Measurements from ENCODE around the gene WDR64.
A peak's percentile ranks its signal among the peaks of the same experiment; 100 is the strongest.

Gene WDR64

GRCh38 chr1:241615043-241615974 lies 36.8 kb upstream of the WDR64 start:
- no peak for TF ChIP-seq JUND (IDR thresholded peaks at IDR 0.05; ENCODE audit: low read depth)
- no peak for DNase-seq (ENCODE audit: low read depth in 1 of 2, low spot score in 1 of 2)
- in situ Hi-C loops (cut with HindIII; ENCODE audit: low pct_unique_long_range_greater_than_20kb, low sequenced_read_pairs): no loop called here

GRCh38 chr1:241617426-241617825 lies 34.7 kb upstream of the WDR64 start:
- DNase-seq (ENCODE audit: low read depth in 1 of 2, low spot score in 1 of 2): no peak
- TF ChIP-seq JUND (IDR thresholded peaks at IDR 0.05; ENCODE audit: low read depth): no peak
- in situ Hi-C loops (cut with HindIII; ENCODE audit: low pct_unique_long_range_greater_than_20kb, low sequenced_read_pairs): no loop called here

GRCh38 chr1:241622669-241623068 lies 29.4 kb upstream of the WDR64 start:
- in situ Hi-C loops (cut with HindIII; ENCODE audit: low pct_unique_long_range_greater_than_20kb, low sequenced_read_pairs): no loop called here
- no peak for DNase-seq (ENCODE audit: low read depth in 1 of 2, low spot score in 1 of 2)
- no peak for TF ChIP-seq JUND (IDR thresholded peaks at IDR 0.05; ENCODE audit: low read depth)

DNA sequence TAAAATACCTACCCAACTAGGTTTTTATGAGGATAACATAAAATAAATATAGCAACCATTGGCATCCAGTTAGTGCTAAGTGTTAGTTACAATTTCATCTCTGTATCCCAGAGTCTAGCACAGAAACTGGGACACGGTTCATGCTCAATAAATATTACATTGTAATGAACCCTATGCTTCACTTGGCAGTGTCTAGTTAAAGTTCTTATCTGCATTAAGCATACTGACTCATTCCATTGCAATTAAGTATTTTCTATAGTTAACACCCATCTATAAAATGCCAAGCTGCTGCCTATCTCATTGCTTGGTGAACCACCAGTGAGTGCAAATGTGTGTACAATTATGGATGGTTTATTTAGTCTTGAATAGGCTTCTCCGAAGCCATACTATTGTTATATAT lies 27.1 kb upstream of the WDR64 start:
- in situ Hi-C loops (cut with HindIII; ENCODE audit: low pct_unique_long_range_greater_than_20kb, low sequenced_read_pairs): no loop called here
- DNase-seq (ENCODE audit: low read depth in 1 of 2, low spot score in 1 of 2): no peak
- no peak for TF ChIP-seq JUND (IDR thresholded peaks at IDR 0.05; ENCODE audit: low read depth)

DNA sequence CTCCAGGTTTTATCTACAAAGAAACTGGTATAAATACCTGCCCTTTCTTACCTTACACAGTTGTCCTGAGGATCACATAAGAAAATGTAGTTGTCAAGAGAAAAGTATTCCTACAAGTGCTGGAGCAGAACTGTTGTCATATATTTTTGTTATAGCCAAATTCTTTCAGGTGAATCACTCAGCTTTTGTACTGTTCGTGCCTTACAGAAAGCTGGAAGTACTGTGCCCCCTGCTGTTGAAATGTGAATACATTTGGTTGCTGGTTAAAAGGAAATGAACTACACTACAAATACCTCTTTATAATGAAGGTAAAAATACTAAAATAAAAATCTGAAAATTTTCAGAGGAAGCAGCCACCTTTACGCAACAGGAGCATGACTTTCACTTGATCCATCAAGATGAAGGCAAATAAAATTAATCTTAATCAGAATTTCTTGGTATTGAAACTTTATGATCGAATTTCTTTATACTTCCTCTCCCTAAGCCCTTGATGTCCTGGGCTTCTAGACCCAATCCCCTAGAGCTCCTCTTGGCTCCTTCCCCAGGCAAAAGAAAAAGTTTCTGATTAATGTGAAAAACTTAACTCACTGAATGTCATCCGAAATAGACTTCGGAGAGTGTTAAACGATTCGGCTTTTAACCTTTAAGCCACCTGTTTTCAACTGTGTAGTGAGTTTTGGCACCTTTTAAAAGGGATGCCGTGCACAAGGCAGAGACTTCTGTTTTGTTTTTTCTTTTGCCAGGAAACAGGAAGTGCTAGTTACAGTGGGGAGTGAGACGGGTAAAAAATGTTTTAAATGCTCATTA lies 24.4 kb upstream of the WDR64 start:
- in situ Hi-C loops (cut with HindIII; ENCODE audit: low pct_unique_long_range_greater_than_20kb, low sequenced_read_pairs): no loop called here
- DNase-seq (ENCODE audit: low read depth in 1 of 2, low spot score in 1 of 2): peak in 1 of 2 experiments; percentile 82
- TF ChIP-seq JUND (IDR thresholded peaks at IDR 0.05; ENCODE audit: low read depth): no peak

DNA sequence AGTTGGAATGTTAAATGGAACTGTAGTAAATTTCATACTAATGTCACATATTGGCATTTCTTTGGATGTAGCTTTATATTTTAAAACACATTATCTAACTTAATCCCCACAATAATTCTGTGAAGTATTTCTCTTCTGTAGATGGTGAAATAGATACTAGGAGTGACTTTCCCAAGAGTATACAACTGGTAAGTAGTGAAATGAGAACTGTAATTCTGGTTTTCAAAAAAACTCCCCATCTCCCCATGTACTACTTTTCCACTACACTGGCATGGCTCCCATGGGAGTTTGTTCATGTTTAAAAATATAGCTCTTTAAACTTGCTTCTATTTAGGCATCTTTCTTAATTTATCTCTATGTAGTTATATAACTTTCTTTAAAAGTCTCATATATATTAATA lies 22.1 kb upstream of the WDR64 start:
- in situ Hi-C loops (cut with HindIII; ENCODE audit: low pct_unique_long_range_greater_than_20kb, low sequenced_read_pairs): no loop called here
- no peak for DNase-seq (ENCODE audit: low read depth in 1 of 2, low spot score in 1 of 2)

DNA sequence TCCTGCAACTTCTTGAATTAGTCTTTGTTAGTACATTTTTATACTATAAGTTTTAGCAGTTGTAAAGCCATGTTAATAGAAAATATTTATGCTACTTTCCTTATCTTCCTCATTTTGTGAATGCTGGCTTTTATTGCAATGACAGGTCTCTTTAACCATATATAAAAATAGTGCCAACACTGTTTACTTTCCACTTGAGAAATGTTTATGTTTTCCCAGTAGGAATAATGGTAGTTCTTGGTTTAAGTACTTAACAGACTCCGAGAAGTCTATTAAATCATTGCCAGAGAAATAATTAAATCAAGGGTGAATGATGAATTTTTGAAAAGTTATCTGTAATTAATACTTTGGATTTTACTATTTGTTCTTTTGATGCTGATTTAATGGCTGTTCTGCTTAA lies 21.6 kb upstream of the WDR64 start:
- in situ Hi-C loops (cut with HindIII; ENCODE audit: low pct_unique_long_range_greater_than_20kb, low sequenced_read_pairs): no loop called here
- no peak for TF ChIP-seq JUND (IDR thresholded peaks at IDR 0.05; ENCODE audit: low read depth)
- DNase-seq (ENCODE audit: low read depth in 1 of 2, low spot score in 1 of 2): no peak

More for the DNA sequence above, 22.1 kb upstream of the WDR64 start:
- no peak for TF ChIP-seq JUND (IDR thresholded peaks at IDR 0.05; ENCODE audit: low read depth)

- DNase-seq (ENCODE audit: low read depth in 1 of 2, low spot score in 1 of 2): no peak
- in situ Hi-C loops (cut with HindIII; ENCODE audit: low pct_unique_long_range_greater_than_20kb, low sequenced_read_pairs): no loop called here
- no peak for TF ChIP-seq JUND (IDR thresholded peaks at IDR 0.05; ENCODE audit: low read depth)
Measured at GRCh38 chr1:241630899-241631298, 21.2 kb upstream of the WDR64 start.

DNA sequence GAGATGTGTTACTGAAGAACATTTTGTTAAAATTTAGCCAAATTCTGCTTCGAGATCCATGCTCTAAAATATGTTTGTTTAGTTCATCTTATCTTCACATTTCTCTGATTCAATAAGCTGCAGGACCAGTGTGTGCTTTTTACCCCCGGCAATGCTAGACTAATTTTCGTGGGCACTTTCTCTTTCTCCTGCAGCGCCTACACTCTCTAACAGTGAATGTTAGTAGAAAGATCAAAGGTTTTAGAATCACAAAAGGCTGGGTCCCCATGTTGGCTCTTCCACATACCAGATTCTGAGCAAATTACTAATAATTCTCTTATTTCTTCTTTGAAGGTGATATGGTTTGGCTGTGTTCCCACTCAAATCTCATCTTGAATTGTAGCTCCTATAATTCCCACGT lies 20.4 kb upstream of the WDR64 start:
- no peak for TF ChIP-seq JUND (IDR thresholded peaks at IDR 0.05; ENCODE audit: low read depth)
- no peak for DNase-seq (ENCODE audit: low read depth in 1 of 2, low spot score in 1 of 2)
- in situ Hi-C loops (cut with HindIII; ENCODE audit: low pct_unique_long_range_greater_than_20kb, low sequenced_read_pairs): no loop called here

DNA sequence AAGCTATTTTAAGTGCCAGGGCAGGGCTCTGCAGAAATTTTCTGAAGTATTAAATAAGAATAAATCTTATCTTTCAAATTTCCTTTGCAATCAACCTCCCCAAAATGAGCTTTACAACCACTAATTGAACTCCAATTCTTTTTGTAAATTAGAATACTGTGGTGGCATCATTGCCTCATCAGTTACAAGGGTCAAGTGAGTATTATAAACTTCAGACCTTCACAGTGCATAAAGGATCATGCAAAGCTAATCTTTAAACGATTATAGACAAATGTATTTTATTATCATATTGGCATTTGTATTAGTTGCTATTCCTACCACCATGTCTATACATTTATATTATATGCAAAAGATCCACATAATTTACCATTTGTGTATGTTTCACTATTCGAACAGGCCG lies 19.1 kb upstream of the WDR64 start:
- no peak for DNase-seq (ENCODE audit: low read depth in 1 of 2, low spot score in 1 of 2)
- TF ChIP-seq JUND (IDR thresholded peaks at IDR 0.05; ENCODE audit: low read depth): no peak
- in situ Hi-C loops (cut with HindIII; ENCODE audit: low pct_unique_long_range_greater_than_20kb, low sequenced_read_pairs): no loop called here

DNA sequence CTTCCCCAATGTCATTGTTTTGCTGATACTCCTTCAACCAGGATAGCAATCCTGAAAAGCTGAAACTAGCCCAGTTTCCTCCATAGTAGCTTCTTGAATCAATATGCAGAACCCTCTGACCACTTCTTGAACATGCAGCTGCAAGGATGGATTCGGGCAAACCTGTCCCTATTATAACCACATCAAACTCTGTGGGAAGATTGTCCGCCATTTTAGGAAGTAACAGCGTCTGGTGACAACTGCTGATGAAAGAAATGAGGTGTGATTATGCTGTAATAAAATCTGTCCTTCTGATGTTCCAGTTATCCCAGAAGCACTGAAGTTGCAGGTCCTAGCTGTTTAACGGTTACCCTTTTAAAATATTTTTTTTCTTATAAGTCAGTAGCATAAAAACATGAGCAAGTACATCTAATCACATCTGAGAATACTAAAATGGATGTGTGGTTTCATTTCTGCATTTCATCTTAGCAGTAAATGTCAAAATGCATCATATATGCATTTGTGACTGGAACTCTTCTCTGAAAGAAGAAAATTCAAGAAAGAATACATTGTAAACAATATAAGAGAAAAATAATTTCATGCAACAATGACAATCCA lies 16.4 kb upstream of the WDR64 start:
- no peak for DNase-seq (ENCODE audit: low read depth in 1 of 2, low spot score in 1 of 2)
- TF ChIP-seq JUND (IDR thresholded peaks at IDR 0.05; ENCODE audit: low read depth): no peak
- in situ Hi-C loops (cut with HindIII; ENCODE audit: low pct_unique_long_range_greater_than_20kb, low sequenced_read_pairs): no loop called here

DNA sequence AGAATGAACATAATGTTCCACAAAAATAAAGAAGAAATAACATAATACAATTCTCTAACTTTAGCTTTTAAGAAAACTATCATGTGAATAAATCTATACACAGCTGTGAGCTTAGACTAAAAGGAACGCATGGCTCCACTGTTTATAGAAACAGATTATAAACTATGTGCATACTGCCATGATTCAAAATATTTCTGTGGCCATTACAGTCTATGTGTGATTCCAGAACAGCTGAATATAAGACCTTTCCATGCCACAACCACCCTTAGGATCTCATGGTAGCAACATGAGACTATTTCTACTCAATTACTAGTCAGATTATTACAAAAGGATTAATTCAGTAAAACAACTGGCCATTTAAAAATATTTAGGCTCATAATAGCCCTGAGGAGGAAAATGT lies 15.8 kb upstream of the WDR64 start:
- TF ChIP-seq JUND (IDR thresholded peaks at IDR 0.05; ENCODE audit: low read depth): no peak
- in situ Hi-C loops (cut with HindIII; ENCODE audit: low pct_unique_long_range_greater_than_20kb, low sequenced_read_pairs): no loop called here
- DNase-seq (ENCODE audit: low read depth in 1 of 2, low spot score in 1 of 2): no peak

Measured in T47D (cell line).